Activated CD4-positive, alpha-beta T cell treated with anti-CD3 and anti-CD28 coated beads, Interleukin-10, Interleukin-2, amounts not matched to agents 100 ng/mL and 50 ng/mL, durations not matched to agents 16 hours and 8 hours (primary cell): ENCODE measurements around the gene TMEM181.
"Not testable (repeated sequence)": the region's sequence is repeated elsewhere in the genome, so short reads cannot be mapped to it uniquely, and the experiment has no call there.

Source experiments
- DNase-seq: peaks from one replicate; pipeline ENCODE4 v3.0.0-alpha.2; 2020

TMEM181 gene

GRCh38 chr6:158663625-158664165 is 103.8 kb downstream of the TMEM181 start:
- DNase-seq, result no peak

- no peak for DNase-seq
Measured at GRCh38 chr6:158665332-158665731, 105.4 kb downstream of the TMEM181 start.

- DNase-seq, result no peak
Measured at GRCh38 chr6:158666628-158667359, 106.9 kb downstream of the TMEM181 start.

- no peak for DNase-seq
Measured at GRCh38 chr6:158667360-158667981, 107.6 kb downstream of the TMEM181 start.

- no peak for DNase-seq
Measured at GRCh38 chr6:158668707-158669103, 108.8 kb downstream of the TMEM181 start.

GRCh38 chr6:158669145-158670035 is 109.5 kb downstream of the TMEM181 start:
- DNase-seq, result no peak

- DNase-seq, result not testable (repeated sequence)
Measured at GRCh38 chr6:158672119-158672518, 112.2 kb downstream of the TMEM181 start.

- DNase-seq, result no peak
Measured at GRCh38 chr6:158672726-158673125, 112.8 kb downstream of the TMEM181 start.

GRCh38 chr6:158674342-158675131 is 114.6 kb downstream of the TMEM181 start:
- no peak for DNase-seq

GRCh38 chr6:158677094-158677493 is 117.2 kb downstream of the TMEM181 start:
- DNase-seq, result not testable (repeated sequence)

- no peak for DNase-seq
Measured at GRCh38 chr6:158677906-158678578, 118.2 kb downstream of the TMEM181 start.

- DNase-seq, result no peak
Measured at GRCh38 chr6:158680015-158680414, 120.1 kb downstream of the TMEM181 start.

GRCh38 chr6:158680481-158680880 is 120.6 kb downstream of the TMEM181 start:
- no peak for DNase-seq

- DNase-seq, result no peak
Measured at GRCh38 chr6:158684311-158684710, 124.4 kb downstream of the TMEM181 start.

- no peak for DNase-seq
Measured at GRCh38 chr6:158684745-158685324, 124.9 kb downstream of the TMEM181 start.
